Astrocyte (in vitro differentiated cells and primary cell): ENCODE results near the gene ALK. TPM values are rescaled to one million over a fixed set of nuclear protein-coding genes. Genes with fewer than 3 reads are reported as not detected.

Source experiments
- DNase-seq: peaks from one replicate; pipeline ENCODE4 v3.0.0-alpha.2; 2010; ENCODE audit warnings: low read depth
- FAIRE-seq: peaks from 2 replicates; lab custom pipeline; 2011; peaks lifted over from hg19 to GRCh38; lab: Jason Lieb, UNC
- H2AFZ ChIP-seq: 2 replicates; pipeline ENCODE4 v1.6.0; 2012; ENCODE audit warnings: low read depth, low read length, inconsistent platforms
- H3K27ac ChIP-seq: 2 replicates; pipeline ENCODE4 v1.5.1; 2011; ENCODE audit warnings: low read depth, low read length, inconsistent platforms
- H3K27me3 ChIP-seq: 2 replicates; pipeline ENCODE4 v1.6.0; 2011; ENCODE audit warnings: low read length, inconsistent platforms; ENCODE audit not compliant: insufficient read depth
- H3K36me3 ChIP-seq: 2 replicates; pipeline ENCODE4 v1.5.1; 2011; ENCODE audit warnings: low read length, inconsistent platforms; ENCODE audit not compliant: insufficient read depth
- H3K4me1 ChIP-seq: 2 replicates; pipeline ENCODE4 v1.5.1; 2011; ENCODE audit warnings: low read length, inconsistent platforms; ENCODE audit not compliant: insufficient read depth
- H3K4me2 ChIP-seq: 2 replicates; pipeline ENCODE4 v1.6.0; 2012; ENCODE audit warnings: low read length, inconsistent platforms
- H3K4me3 ChIP-seq: 2 replicates; pipeline ENCODE4 v1.5.1; 2011; ENCODE audit warnings: low read depth, mild to moderate bottlenecking, low read length, inconsistent platforms; ENCODE audit not compliant: insufficient read depth
- H3K79me2 ChIP-seq: 2 replicates; pipeline ENCODE4 v1.6.0; 2012; ENCODE audit warnings: mild to moderate bottlenecking, low read length, inconsistent platforms; ENCODE audit not compliant: insufficient read depth
- H3K9ac ChIP-seq: 2 replicates; pipeline ENCODE4 v1.6.0; 2012; ENCODE audit warnings: mild to moderate bottlenecking, low read length, inconsistent platforms
- H3K9me3 ChIP-seq: 2 replicates; pipeline ENCODE4 v1.5.1; 2012; ENCODE audit warnings: low read depth, mild to moderate bottlenecking, low read length, inconsistent platforms; ENCODE audit not compliant: insufficient read depth
- H4K20me1 ChIP-seq: 2 replicates; pipeline ENCODE4 v1.6.0; 2012; ENCODE audit warnings: low read length, inconsistent platforms; ENCODE audit not compliant: insufficient read depth
- H3K27ac Mint-ChIP-seq: one replicate; pipeline ENCODE4 v1.8.0; 2021; ENCODE audit warnings: mild to moderate bottlenecking, mixed read lengths; ENCODE audit not compliant: unreplicated experiment
- H3K27me3 Mint-ChIP-seq: one replicate; pipeline ENCODE4 v1.8.0; 2021; ENCODE audit warnings: low read depth, mixed read lengths; ENCODE audit not compliant: unreplicated experiment
- H3K36me3 Mint-ChIP-seq: one replicate; pipeline ENCODE4 v1.8.0; 2021; ENCODE audit warnings: low read depth, mixed read lengths; ENCODE audit not compliant: unreplicated experiment
- H3K4me1 Mint-ChIP-seq: one replicate; pipeline ENCODE4 v1.8.0; 2021; ENCODE audit warnings: low read depth, mixed read lengths; ENCODE audit not compliant: unreplicated experiment
- H3K4me3 Mint-ChIP-seq: one replicate; pipeline ENCODE4 v1.8.0; 2021; ENCODE audit warnings: mild to moderate bottlenecking, moderate library complexity, mixed read lengths; ENCODE audit not compliant: unreplicated experiment
- H3K9me3 Mint-ChIP-seq: one replicate; pipeline ENCODE4 v1.8.0; 2021; ENCODE audit warnings: mild to moderate bottlenecking, mixed read lengths; ENCODE audit not compliant: unreplicated experiment
- CTCF ChIP-seq: IDR thresholded peaks from 2 replicates; pipeline ENCODE4 v1.5.1; 2011; ENCODE audit warnings: low read depth, mild to moderate bottlenecking, inconsistent platforms, low read length, moderate library complexity; ENCODE audit not compliant: insufficient read depth
- EZH2 ChIP-seq: IDR thresholded peaks from 2 replicates; pipeline ENCODE4 v1.6.1; 2012; ENCODE audit warnings: mild to moderate bottlenecking, low read length, inconsistent platforms; ENCODE audit not compliant: insufficient read depth
- total RNA-seq: library from RNA; stranded (reverse); gene quantifications from 2 replicates; pipeline ENCODE4 v1.2.1, GENCODE V29; 2021

Gene ALK
- total RNA-seq, 1 donor from 2014 or later: 0.16 TPM

GRCh38 chr2:29743516-29743915, 177.9 kb downstream of the ALK start:
- no peak overlapping the region for H3K4me3 Mint-ChIP-seq
- H3K9ac ChIP-seq: no peak overlapping the region
- DNase-seq (no peak), FAIRE-seq (no peak)
- no peaks in the 10 kb centered on the region for H3K27me3 ChIP-seq
- H3K4me2 ChIP-seq: no peak overlapping the region
- TF ChIP-seq EZH2 (no peak), CTCF (no peak)
- no peaks in the 10 kb centered on the region for H3K36me3 Mint-ChIP-seq
- no peak overlapping the region for H3K27ac ChIP-seq
- peaks cover 11% of the 10 kb centered on the region for H3K4me1 ChIP-seq
- no peaks in the 10 kb centered on the region for H3K9me3 ChIP-seq
- peaks cover 11% of the 10 kb centered on the region for H3K27me3 Mint-ChIP-seq
- H4K20me1 ChIP-seq: no peaks in the 10 kb centered on the region
- no peaks in the 10 kb centered on the region for H3K9me3 Mint-ChIP-seq
- no peak overlapping the region for H2AFZ ChIP-seq
- H3K27ac Mint-ChIP-seq: no peak overlapping the region
- no peaks in the 10 kb centered on the region for H3K79me2 ChIP-seq
- peaks cover 5% of the 10 kb centered on the region for H3K4me1 Mint-ChIP-seq
- no peak overlapping the region for H3K4me3 ChIP-seq
- H3K36me3 ChIP-seq: no peaks in the 10 kb centered on the region

- no peaks in the 10 kb centered on the region for H3K9me3 ChIP-seq
- Mint-ChIP-seq H3K4me1 (no peaks in the 10 kb centered on the region), H3K9me3 (no peaks in the 10 kb centered on the region), H3K27me3 (peaks cover 13% of the 10 kb centered on the region), H3K36me3 (no peaks in the 10 kb centered on the region), H3K27ac (no peak overlapping the region), H3K4me3 (no peak overlapping the region)
- DNase-seq: no peak
- H3K36me3 ChIP-seq: no peaks in the 10 kb centered on the region
- TF ChIP-seq EZH2 (no peak), CTCF (no peak)
- H3K9ac ChIP-seq: no peak overlapping the region
- no peak overlapping the region for H3K27ac ChIP-seq
- H4K20me1 ChIP-seq: no peaks in the 10 kb centered on the region
- H2AFZ ChIP-seq: no peak overlapping the region
- H3K4me1 ChIP-seq: peaks cover 3% of the 10 kb centered on the region
- no peaks in the 10 kb centered on the region for H3K79me2 ChIP-seq
- no peak overlapping the region for H3K4me2 ChIP-seq
- no peak for FAIRE-seq
- no peak overlapping the region for H3K4me3 ChIP-seq
- H3K27me3 ChIP-seq: peaks cover 4% of the 10 kb centered on the region
Observed at GRCh38 chr2:29742656-29743055, 178.7 kb downstream of the ALK start.

- Histone ChIP-seq H3K9ac (no peak overlapping the region), H3K27me3 (peaks cover 4% of the 10 kb centered on the region), H3K27ac (no peak overlapping the region), H3K4me1 (no peaks in the 10 kb centered on the region), H3K4me3 (no peak overlapping the region), H3K36me3 (no peaks in the 10 kb centered on the region), H4K20me1 (no peaks in the 10 kb centered on the region), H3K9me3 (no peaks in the 10 kb centered on the region), H3K4me2 (no peak overlapping the region), H2AFZ (no peak overlapping the region), H3K79me2 (no peaks in the 10 kb centered on the region)
- H3K27me3 Mint-ChIP-seq: peaks cover 13% of the 10 kb centered on the region
- H3K36me3 Mint-ChIP-seq: no peaks in the 10 kb centered on the region
- no peak for TF ChIP-seq EZH2
- no peak for TF ChIP-seq CTCF
- no peak for DNase-seq
- H3K27ac Mint-ChIP-seq: no peak overlapping the region
- H3K9me3 Mint-ChIP-seq: no peaks in the 10 kb centered on the region
- FAIRE-seq: no peak
- no peaks in the 10 kb centered on the region for H3K4me1 Mint-ChIP-seq
- H3K4me3 Mint-ChIP-seq: no peak overlapping the region
Observed at GRCh38 chr2:29741132-29741531, 180.3 kb downstream of the ALK start.
